Fibroblast of villous mesenchyme (primary cell): ENCODE measurements around the gene SLC14A1. TPM values are rescaled to one million over a fixed set of nuclear protein-coding genes. Genes with fewer than 3 reads are reported as not detected.

Experiments
- DNase-seq: peaks from one replicate; pipeline ENCODE4 v3.0.0-alpha.2; 2010; ENCODE audit warnings: low read depth
- H3K4me3 ChIP-seq: 2 replicates; pipeline ENCODE4 v1.5.1; 2011; ENCODE audit warnings: low read depth, mild to moderate bottlenecking, low read length
- total RNA-seq: library from RNA; depleted of rRNA; stranded (reverse); fragments of >200 nt; gene quantifications from 2 replicates; pipeline ENCODE4 v1.2.3, GENCODE V29; 2012
- TF ChIP-seq, protein P1 (sequence below): IDR thresholded peaks from 2 replicates; pipeline ENCODE4 v1.5.1; 2012; ENCODE audit warnings: low read depth, mild to moderate bottlenecking, low read length; ENCODE audit not compliant: insufficient read depth

The SLC14A1 gene
- total RNA-seq, 1 donor: 0.86 TPM

DNA sequence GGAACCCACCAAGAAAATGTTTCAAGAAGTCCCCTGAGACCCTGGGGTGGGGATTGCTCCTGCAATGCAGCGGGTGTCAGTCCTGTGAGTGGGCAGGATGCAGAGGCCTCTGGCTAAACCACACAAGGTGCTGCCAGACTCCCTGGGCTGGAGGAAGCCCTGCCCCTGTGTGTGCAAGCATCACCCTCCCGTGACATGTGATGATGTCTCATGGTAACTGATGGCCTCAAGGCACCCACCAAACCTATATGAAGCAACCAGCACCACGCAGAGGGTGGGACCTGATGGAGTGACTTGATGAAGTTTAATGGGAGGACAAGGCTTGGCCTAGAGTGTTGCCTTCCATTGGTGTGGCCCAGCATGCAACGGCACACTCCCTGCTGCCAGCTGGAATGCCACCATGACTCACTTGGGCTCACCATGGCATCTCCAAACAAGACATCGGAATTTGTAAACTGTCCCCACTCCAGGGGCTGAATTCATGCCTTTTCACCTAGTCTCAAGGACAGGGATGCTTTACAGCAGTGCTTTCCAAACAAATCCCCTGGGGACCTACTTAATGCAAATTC lies 8.7 kb upstream of the SLC14A1 start:
- H3K4me3 ChIP-seq: no peak overlapping the region
- DNase-seq: no peak
- TF ChIP-seq, protein P1, sequence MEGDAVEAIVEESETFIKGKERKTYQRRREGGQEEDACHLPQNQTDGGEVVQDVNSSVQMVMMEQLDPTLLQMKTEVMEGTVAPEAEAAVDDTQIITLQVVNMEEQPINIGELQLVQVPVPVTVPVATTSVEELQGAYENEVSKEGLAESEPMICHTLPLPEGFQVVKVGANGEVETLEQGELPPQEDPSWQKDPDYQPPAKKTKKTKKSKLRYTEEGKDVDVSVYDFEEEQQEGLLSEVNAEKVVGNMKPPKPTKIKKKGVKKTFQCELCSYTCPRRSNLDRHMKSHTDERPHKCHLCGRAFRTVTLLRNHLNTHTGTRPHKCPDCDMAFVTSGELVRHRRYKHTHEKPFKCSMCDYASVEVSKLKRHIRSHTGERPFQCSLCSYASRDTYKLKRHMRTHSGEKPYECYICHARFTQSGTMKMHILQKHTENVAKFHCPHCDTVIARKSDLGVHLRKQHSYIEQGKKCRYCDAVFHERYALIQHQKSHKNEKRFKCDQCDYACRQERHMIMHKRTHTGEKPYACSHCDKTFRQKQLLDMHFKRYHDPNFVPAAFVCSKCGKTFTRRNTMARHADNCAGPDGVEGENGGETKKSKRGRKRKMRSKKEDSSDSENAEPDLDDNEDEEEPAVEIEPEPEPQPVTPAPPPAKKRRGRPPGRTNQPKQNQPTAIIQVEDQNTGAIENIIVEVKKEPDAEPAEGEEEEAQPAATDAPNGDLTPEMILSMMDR: no peak

DNA sequence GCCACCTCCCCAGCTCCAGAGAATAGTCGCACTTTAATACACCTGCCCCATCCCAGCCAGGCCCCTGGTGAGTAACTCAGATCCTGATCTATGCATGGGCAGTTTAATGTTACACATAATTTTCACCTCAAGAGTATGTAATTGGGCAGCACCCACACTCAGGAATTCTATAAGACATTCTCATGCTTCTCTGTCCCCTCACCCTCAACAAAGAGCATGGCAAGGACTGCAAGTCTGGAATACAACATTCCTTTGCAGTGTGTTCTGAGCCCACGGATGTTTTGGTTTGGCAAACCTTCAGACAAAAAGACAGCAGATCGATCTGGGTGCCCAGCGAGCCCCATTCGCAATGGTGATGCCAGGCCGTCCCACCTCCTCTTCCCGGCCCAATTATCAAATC lies 4.9 kb upstream of the SLC14A1 start:
- TF ChIP-seq, protein P1: no peak

DNA sequence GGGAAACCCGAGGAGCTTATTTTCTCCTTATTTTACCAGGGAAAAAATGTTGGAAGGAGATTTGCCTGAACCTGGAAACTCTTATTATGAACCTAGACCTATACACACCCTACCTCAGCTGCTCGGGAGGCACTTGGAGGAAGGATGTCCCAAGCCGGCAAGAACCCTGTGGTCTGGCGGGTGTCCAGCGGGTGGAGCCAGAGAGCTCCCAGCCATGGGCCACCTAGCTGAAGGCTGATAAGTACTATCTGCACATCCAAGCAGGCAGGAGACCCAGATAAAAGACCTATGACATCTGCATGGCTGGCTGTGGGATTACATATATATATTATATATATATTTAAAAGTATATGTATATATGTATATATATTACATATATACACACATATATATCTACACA lies 1.1 kb upstream of the SLC14A1 start:
- DNase-seq: peak; percentile 80
- no peak overlapping the region for H3K4me3 ChIP-seq
- TF ChIP-seq, protein P1: peak; percentile 92

More for the DNA sequence above, 4.9 kb upstream of the SLC14A1 start:
- no peak overlapping the region for H3K4me3 ChIP-seq
- no peak for DNase-seq

DNA sequence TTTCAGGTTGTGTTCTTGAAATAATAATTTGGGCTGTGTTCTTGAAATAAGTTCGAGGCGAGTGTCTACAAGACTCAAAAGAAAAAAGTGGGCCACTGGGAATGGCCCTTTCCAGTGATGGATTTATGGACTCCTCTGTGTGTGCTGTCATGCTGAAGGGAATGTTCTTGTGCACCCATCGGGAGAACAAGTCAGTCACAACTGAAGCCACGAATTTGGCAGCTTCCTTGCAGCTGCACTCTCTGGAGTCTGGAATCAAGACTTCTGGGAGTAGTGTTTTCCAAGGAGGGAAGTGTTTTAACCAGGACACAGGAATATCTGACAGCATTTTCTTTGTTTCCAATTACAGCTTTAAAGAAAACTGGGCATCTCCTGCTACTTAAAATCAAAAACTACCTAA lies 620 bp downstream of the SLC14A1 start:
- no peak for DNase-seq
- no peak overlapping the region for H3K4me3 ChIP-seq
- TF ChIP-seq, protein P1: no peak

DNA sequence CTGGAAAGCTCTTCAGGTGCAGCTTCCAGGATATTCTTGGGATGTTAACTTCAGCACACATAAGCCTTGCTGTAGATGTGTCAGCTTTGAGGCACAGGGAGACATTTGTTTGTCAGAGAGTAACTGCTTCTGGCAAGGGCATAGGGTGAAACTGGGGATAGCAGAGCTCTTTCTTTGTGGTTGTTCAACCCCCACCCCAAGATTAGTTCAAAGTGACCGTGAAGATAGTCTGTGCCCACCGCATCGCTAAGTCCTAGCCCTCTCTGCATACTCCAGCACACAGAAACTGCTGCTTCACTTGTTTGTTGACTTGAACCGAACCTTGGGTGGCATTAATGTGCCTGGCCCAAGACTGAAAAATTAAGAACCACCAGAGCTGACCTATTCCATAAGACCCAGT lies 1.4 kb downstream of the SLC14A1 start:
- no peak overlapping the region for H3K4me3 ChIP-seq
- DNase-seq: no peak
- TF ChIP-seq, protein P1: no peak

DNA sequence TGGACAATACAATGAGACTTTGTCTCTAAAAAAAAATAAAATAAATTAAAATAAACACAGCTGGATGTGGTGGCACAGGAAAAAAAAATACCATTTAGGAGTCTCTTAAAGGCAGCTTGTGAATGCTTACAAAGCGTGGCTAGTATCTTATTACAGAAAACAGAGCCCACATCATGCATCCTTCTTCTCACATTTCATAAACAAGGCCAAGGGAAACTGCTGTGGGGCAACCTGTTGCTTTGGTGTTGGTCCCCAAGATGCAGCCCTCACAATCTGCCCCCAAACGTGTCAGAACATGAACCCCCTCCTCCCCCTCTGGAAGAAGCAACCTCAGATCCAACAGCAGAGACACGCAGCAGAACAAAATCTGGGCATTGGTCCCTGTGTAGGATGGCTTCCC lies 2.6 kb downstream of the SLC14A1 start:
- peak; percentile 48 for DNase-seq
- TF ChIP-seq, protein P1: no peak
- H3K4me3 ChIP-seq: no peak overlapping the region

DNA sequence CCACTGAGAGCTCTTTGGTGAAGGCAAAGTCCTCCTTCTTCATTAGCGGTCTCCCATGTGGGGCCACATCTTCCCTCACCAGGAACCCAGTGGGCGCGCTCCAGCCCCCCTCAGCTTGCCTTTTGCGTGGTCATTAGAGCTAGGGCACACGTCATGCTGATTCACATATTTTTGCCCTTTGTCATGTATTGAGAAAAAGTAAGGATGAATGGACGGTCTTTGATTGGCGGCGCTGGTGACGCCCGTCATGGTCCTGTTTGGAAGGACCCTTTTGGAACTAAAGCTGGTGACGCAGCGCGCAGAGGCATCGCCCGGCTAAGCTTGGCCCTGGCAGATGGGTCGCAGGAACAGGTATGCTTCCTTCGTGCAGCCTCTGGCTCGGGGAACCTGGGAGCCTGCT lies 3.1 kb downstream of the SLC14A1 start:
- no peak overlapping the region for H3K4me3 ChIP-seq
- TF ChIP-seq, protein P1: no peak
- no peak for DNase-seq
